Smooth muscle cell (in vitro differentiated cells): Measurements from ENCODE around the gene HNRNPL. TPM values are rescaled to one million over a fixed set of nuclear protein-coding genes. Genes with fewer than 3 reads are reported as not detected.
"Not testable (repeated sequence)": the region's sequence is repeated elsewhere in the genome, so short reads cannot be mapped to it uniquely, and the experiment has no call there.

ENCODE experiments used
- DNase-seq: peaks from one replicate; lab custom pipeline; 2025; ENCODE audit not compliant: unreplicated experiment; lab: John Stamatoyannopoulos, UW
- H2AFZ ChIP-seq: fragments of 200-600 bp; sonication (generic); 2 replicates; pipeline ENCODE4 v1.6.0; 2016; ENCODE audit warnings: antibody characterized with exemption, low read depth, mild to moderate bottlenecking
- H3F3A ChIP-seq: fragments of 200-600 bp; sonication (generic); 2 replicates; pipeline ENCODE4 v1.6.0; 2017; ENCODE audit warnings: antibody characterized with exemption, low read depth
- H3K27ac ChIP-seq: fragments of 200-600 bp; sonication (generic); 2 replicates; pipeline ENCODE4 v1.5.1; 2016; ENCODE audit warnings: low read depth, mild to moderate bottlenecking
- H3K27me3 ChIP-seq: fragments of 200-600 bp; sonication (generic); 2 replicates; pipeline ENCODE4 v1.6.1; 2016; ENCODE audit warnings: low read depth, mild to moderate bottlenecking
- H3K36me3 ChIP-seq: fragments of 200-600 bp; sonication (generic); 2 replicates; pipeline ENCODE4 v1.5.1; 2016; ENCODE audit warnings: low read depth
- H3K4me1 ChIP-seq: fragments of 200-600 bp; sonication (generic); 2 replicates; pipeline ENCODE4 v1.5.1; 2016; ENCODE audit warnings: low read depth
- H3K4me2 ChIP-seq: fragments of 200-600 bp; sonication (generic); 2 replicates; pipeline ENCODE4 v1.6.0; 2016; ENCODE audit warnings: mild to moderate bottlenecking
- H3K4me3 ChIP-seq: fragments of 200-600 bp; sonication (generic); 2 replicates; pipeline ENCODE4 v1.5.1; 2016; ENCODE audit warnings: mild to moderate bottlenecking
- H3K79me2 ChIP-seq: fragments of 200-600 bp; sonication (generic); 2 replicates; pipeline ENCODE4 v1.6.0; 2016; ENCODE audit warnings: low read depth, mild to moderate bottlenecking
- H3K9ac ChIP-seq: fragments of 200-600 bp; sonication (generic); 2 replicates; pipeline ENCODE4 v1.6.0; 2016; ENCODE audit warnings: low read depth
- H3K9me3 ChIP-seq: fragments of 200-600 bp; sonication (generic); replicated peaks from 2 replicates; pipeline ENCODE4 v1.5.1; 2016; ENCODE audit warnings: low read depth
- H4K20me1 ChIP-seq: fragments of 200-600 bp; sonication (generic); 2 replicates; pipeline ENCODE4 v1.6.0; 2016; ENCODE audit warnings: low read depth
- WGBS: methylation state at CpG from one replicate; pipeline ENCODE4 v1.1.7; 2016; ENCODE audit warnings: low lambda C conversion rate; 5-methylcytosine and 5-hydroxymethylcytosine counted together
- polyA plus RNA-seq: library from polyadenylated mRNA; unstranded; fragments of >200 nt; fragmentation: Nextera tagmentation; extraction: Ambion mirVana; gene quantifications from 2 replicates; pipeline ENCODE4 v1.2.1, GENCODE V29; 2016
- total RNA-seq: library from RNA; depleted of rRNA; stranded (reverse); fragments of >200 nt; gene quantifications from 2 replicates; pipeline ENCODE4 v1.2.3, GENCODE V29; 2014
- TF ChIP-seq, protein P1 (sequence below): fragments of 200-600 bp; sonication (generic); IDR thresholded peaks from 2 replicates; pipeline ENCODE4 v1.5.1; 2017; ENCODE audit warnings: borderline replicate concordance, mild to moderate bottlenecking, antibody characterized with exemption; ENCODE audit not compliant: insufficient read depth, poor library complexity, severe bottlenecking

The HNRNPL gene
- total and polyA plus RNA-seq, 2 experiments from 2014 or later, result 158 to 174 TPM

DNA sequence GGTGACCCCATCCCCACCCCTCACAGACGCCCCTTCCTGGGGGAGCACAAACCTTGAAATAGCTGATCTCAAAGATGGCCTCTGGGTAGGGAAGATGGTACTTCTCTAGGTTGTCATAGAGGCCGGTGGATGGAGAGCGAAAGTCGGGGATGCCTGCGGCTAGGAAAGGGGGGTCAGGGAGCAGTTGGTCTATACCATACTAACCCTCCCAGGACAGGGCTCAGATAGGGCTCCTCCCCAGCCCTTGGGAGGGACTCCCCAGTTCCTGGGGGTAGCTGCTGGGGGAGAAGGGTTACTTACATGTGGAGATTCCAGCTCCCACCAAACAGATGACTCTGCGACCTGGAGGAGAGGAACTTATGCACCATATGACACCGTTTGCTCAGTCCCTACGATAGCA, 40.0 kb upstream of the HNRNPL start:
- Histone ChIP-seq H3F3A (no peaks in the 10 kb centered on the region), H3K9me3 (no peaks in the 10 kb centered on the region), H3K27me3 (no peaks in the 10 kb centered on the region), H3K79me2 (no peaks in the 10 kb centered on the region), H3K36me3 (no peaks in the 10 kb centered on the region), H3K4me2 (no peak overlapping the region), H3K4me3 (no peak overlapping the region), H2AFZ (no peak overlapping the region), H3K4me1 (no peaks in the 10 kb centered on the region), H3K27ac (no peak overlapping the region), H3K9ac (no peak overlapping the region), H4K20me1 (no peaks in the 10 kb centered on the region)
- TF ChIP-seq, protein P1, sequence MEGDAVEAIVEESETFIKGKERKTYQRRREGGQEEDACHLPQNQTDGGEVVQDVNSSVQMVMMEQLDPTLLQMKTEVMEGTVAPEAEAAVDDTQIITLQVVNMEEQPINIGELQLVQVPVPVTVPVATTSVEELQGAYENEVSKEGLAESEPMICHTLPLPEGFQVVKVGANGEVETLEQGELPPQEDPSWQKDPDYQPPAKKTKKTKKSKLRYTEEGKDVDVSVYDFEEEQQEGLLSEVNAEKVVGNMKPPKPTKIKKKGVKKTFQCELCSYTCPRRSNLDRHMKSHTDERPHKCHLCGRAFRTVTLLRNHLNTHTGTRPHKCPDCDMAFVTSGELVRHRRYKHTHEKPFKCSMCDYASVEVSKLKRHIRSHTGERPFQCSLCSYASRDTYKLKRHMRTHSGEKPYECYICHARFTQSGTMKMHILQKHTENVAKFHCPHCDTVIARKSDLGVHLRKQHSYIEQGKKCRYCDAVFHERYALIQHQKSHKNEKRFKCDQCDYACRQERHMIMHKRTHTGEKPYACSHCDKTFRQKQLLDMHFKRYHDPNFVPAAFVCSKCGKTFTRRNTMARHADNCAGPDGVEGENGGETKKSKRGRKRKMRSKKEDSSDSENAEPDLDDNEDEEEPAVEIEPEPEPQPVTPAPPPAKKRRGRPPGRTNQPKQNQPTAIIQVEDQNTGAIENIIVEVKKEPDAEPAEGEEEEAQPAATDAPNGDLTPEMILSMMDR, result no peak
- DNase-seq, result no peak
- WGBS, result 83% methylated on average over 8 of the region's 8 CpGs

DNA sequence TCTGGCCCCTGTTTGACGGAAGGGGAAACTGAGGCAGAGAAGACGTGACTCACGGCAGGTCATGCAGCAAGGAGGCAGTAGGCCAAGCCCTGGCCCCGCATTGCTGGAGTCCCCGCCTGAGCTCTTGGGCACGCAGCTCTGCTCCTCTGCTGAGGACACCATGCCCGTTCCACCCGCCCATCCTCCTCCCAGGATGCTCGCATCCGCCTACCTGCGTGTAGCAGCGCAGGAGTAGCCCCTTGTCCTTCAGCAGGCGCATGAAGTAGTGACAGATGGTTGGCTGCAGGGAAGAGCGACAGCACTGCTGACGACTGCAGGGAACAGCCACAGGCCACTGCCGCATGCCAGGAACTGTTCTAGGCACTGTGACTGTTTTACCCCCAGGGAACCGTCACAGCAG, 39.1 kb upstream of the HNRNPL start:
- TF ChIP-seq, protein P1, result no peak
- H3K4me2 ChIP-seq, result no peak overlapping the region
- H3K36me3 ChIP-seq, result no peaks in the 10 kb centered on the region
- no peak overlapping the region for H3K27ac ChIP-seq
- H3K79me2 ChIP-seq, result no peaks in the 10 kb centered on the region
- no peak overlapping the region for H3K9ac ChIP-seq
- no peaks in the 10 kb centered on the region for H3K9me3 ChIP-seq
- H3K4me1 ChIP-seq, result no peaks in the 10 kb centered on the region
- no peak for DNase-seq
- no peak overlapping the region for H2AFZ ChIP-seq
- no peak overlapping the region for H3K4me3 ChIP-seq
- no peaks in the 10 kb centered on the region for H3K27me3 ChIP-seq
- no peaks in the 10 kb centered on the region for H3F3A ChIP-seq
- no peaks in the 10 kb centered on the region for H4K20me1 ChIP-seq
- WGBS, result 96% methylated on average over 17 of the region's 17 CpGs

DNA sequence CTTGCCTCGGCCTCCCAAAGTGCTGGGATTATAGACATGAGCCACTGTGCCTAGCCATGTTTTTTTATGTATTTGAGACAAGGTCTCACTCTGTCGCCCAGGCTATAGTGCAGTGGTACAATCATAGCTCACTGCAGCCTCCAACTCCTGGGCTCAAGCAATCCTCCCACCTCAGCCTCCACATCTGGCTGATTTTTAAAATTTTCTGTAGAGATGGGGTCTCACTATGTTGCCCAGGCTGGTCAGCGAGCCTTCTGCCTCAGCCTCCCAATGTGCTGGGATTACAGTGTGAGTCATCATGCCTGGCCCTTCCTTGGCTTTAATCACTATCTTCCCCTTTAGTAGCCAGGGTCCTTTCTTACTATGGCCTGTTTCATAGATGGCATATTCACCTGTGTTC, 34.9 kb upstream of the HNRNPL start:
- H3K4me1 ChIP-seq, H3K9me3 ChIP-seq, DNase-seq, H3K9ac ChIP-seq, H3F3A ChIP-seq, H2AFZ ChIP-seq, H4K20me1 ChIP-seq, H3K4me3 ChIP-seq, H3K79me2 ChIP-seq, H3K4me2 ChIP-seq, H3K36me3 ChIP-seq, H3K27ac ChIP-seq, H3K27me3 ChIP-seq: not testable (repeated sequence)
- 94% methylated on average over 3 of the region's 3 CpGs for WGBS

DNA sequence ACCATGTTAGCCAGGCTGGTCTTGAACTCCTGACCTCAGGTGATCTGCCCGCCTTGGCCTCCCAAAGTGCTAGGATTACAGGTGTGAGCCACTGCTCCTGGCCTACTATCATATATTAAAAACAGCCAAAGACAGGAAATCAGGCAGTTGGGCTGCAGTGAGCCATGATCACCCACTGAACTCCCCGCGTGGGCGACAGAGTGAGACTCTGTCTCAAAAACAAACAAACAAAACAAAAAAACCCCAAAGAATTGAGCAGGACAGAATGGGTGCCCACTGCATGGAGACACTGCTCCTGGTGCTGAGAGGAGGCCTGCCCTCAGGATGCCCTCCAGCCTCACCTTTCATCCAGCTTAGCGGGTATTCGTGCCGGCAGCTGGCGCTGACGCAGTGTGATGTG, 33.5 kb upstream of the HNRNPL start:
- H3K9me3 ChIP-seq, result no peaks in the 10 kb centered on the region
- H2AFZ ChIP-seq, result no peak overlapping the region
- H3K79me2 ChIP-seq, result no peaks in the 10 kb centered on the region
- DNase-seq, result no peak
- H3K4me3 ChIP-seq, result no peak overlapping the region
- 95% methylated on average over 9 of the region's 9 CpGs for WGBS
- no peaks in the 10 kb centered on the region for H3K36me3 ChIP-seq
- no peaks in the 10 kb centered on the region for H4K20me1 ChIP-seq
- H3K4me2 ChIP-seq, result no peak overlapping the region
- no peaks in the 10 kb centered on the region for H3K27me3 ChIP-seq
- H3K9ac ChIP-seq, result no peak overlapping the region
- TF ChIP-seq, protein P1, result no peak
- H3F3A ChIP-seq, result no peaks in the 10 kb centered on the region
- H3K27ac ChIP-seq, result no peak overlapping the region
- no peaks in the 10 kb centered on the region for H3K4me1 ChIP-seq
